Ovary (tissue), 9 donors: ENCODE data around the gene ERI3. TPM values are rescaled to one million over a fixed set of nuclear protein-coding genes. Genes with fewer than 3 reads are reported as not detected.

Source experiments
- DNase-seq, 5 donors: peaks; one replicate each; pipeline ENCODE4 v3.0.0-alpha.2; 2019 to 2020
- H3K27ac ChIP-seq, 2 donors: fragments of 200-600 bp; one replicate each; pipeline versions ENCODE4 v1.5.1 to v1.8.0; 2019 to 2022
- H3K27me3 ChIP-seq: fragments of 200-600 bp; one replicate; pipeline ENCODE4 v1.8.0; 2022
- H3K36me3 ChIP-seq: fragments of 200-600 bp; sonication (generic); one replicate; pipeline ENCODE4 v1.5.1; 2019
- H3K4me1 ChIP-seq: one replicate; pipeline ENCODE4 v1.8.1; 2013; ENCODE audit warnings: mild to moderate bottlenecking, moderate library complexity; ENCODE audit not compliant: insufficient read depth
- H3K4me3 ChIP-seq: fragments of 200-600 bp; sonication (generic); one replicate; pipeline ENCODE4 v1.5.1; 2017
- H3K9me3 ChIP-seq, 2 donors: fragments of 200-600 bp in 1 of 2; sonication (generic) in 1 of 2; one replicate each; pipeline versions ENCODE4 v1.5.1 to v1.8.1; 2013 to 2019; ENCODE audit warnings: mild to moderate bottlenecking in 1 of 2, moderate library complexity in 1 of 2
- EP300 ChIP-seq: sonication (generic); formaldehyde crosslinking; IDR thresholded peaks from one replicate; pipeline ENCODE4 v1.6.1; 2017; ENCODE audit warnings: antibody characterized with exemption
- POLR2A ChIP-seq: fragments of 450-650 bp; IDR thresholded peaks from one replicate; pipeline ENCODE4 v1.6.1; 2017; ENCODE audit warnings: antibody characterized with exemption, mild to moderate bottlenecking, moderate library complexity
- WGBS, 3 donors: extraction: QIAGEN DNeasy Blood & Tissue Kit in 1 of 3; methylation state at CpG; one replicate each; pipeline versions ENCODE4 v1.1.5 to v1.1.7; 2013 to 2017; 5-methylcytosine and 5-hydroxymethylcytosine counted together
- intact Hi-C, 4 donors: fragments of 100-400 bp; cut with DNase I; formaldehyde crosslinking; loops; one replicate each; pipeline versions ENCODE4 v1.11.0 to v1.15.1; 2022 to 2023
- polyA plus RNA-seq, 2 donors: library from polyadenylated mRNA; stranded (reverse); fragments of 200-250 nt in 1 of 2; fragments of 350-450 nt in 1 of 2; fragmentation: Illumina TruSeq in 1 of 2; extraction: RNeasy Lipid Tissue Mini Kit (QIAGEN cat#74804) in 1 of 2; gene quantifications; one replicate each; pipeline ENCODE4 v1.2.3, GENCODE V29; 2013 to 2014
- total RNA-seq, 7 donors: library from RNA; depleted of rRNA in 2 of 7; stranded (reverse); fragments of >200 nt in 2 of 7; fragmentation: NEBNext Ultra II Directional in 3 of 7; extraction: Animal tissue kit (Norgen Biotek cat#: 25700) in 3 of 7; gene quantifications; one replicate each; pipeline versions ENCODE4 v1.1.0 to v1.2.4, GENCODE V29; 2016 to 2023
- TF ChIP-seq, protein P1 (sequence below), 3 donors: fragments of 450-650 bp in 2 of 3; fragments of 200-600 bp in 1 of 3; IDR thresholded peaks; one replicate each; pipeline versions ENCODE4 v1.5.1 to v1.8.0; 2016 to 2022; ENCODE audit warnings: antibody characterized with exemption in 3 of 3, mild to moderate bottlenecking in 1 of 3
- donor health status: DM: no; HTN: no; CAD: no; lungs with moderate emphysema.
- donor health status: DM: no; HTN: no; CAD: no.
- donor health status: Bipolar disorder and iron deficiency.
- donor health status: DM: yes; HTN: yes; CAD: no.
- donor health status: DM: no; HTN: no; CAD: no.
- donor health status: DM: yes; HTN: yes; CAD: no.

The ERI3 gene
- total and polyA plus RNA-seq, 9 donors = 35.4 to 67.0 (median 48.9) TPM

GRCh38 chr1:44230796-44231195 is 124.3 kb downstream of the ERI3 start:
- no peaks in the 10 kb centered on the region for H3K4me1 ChIP-seq
- DNase-seq = no peak
- no peaks in the 10 kb centered on the region for H3K9me3 ChIP-seq
- no peaks in the 10 kb centered on the region for H3K36me3 ChIP-seq
- H3K27ac ChIP-seq = no peak overlapping the region
- no peak overlapping the region for H3K4me3 ChIP-seq
- intact Hi-C loops = no loop called here
- H3K27me3 ChIP-seq = no peaks in the 10 kb centered on the region
- WGBS, 3 donors = 87 to 91% (median 88%) methylated on average over 3 of the region's 3 CpGs
- TF ChIP-seq EP300 = no peak
- TF ChIP-seq POLR2A = no peak
- TF ChIP-seq, protein P1, sequence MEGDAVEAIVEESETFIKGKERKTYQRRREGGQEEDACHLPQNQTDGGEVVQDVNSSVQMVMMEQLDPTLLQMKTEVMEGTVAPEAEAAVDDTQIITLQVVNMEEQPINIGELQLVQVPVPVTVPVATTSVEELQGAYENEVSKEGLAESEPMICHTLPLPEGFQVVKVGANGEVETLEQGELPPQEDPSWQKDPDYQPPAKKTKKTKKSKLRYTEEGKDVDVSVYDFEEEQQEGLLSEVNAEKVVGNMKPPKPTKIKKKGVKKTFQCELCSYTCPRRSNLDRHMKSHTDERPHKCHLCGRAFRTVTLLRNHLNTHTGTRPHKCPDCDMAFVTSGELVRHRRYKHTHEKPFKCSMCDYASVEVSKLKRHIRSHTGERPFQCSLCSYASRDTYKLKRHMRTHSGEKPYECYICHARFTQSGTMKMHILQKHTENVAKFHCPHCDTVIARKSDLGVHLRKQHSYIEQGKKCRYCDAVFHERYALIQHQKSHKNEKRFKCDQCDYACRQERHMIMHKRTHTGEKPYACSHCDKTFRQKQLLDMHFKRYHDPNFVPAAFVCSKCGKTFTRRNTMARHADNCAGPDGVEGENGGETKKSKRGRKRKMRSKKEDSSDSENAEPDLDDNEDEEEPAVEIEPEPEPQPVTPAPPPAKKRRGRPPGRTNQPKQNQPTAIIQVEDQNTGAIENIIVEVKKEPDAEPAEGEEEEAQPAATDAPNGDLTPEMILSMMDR (IDR thresholded peaks at IDR 0.05) = no peak

DNA sequence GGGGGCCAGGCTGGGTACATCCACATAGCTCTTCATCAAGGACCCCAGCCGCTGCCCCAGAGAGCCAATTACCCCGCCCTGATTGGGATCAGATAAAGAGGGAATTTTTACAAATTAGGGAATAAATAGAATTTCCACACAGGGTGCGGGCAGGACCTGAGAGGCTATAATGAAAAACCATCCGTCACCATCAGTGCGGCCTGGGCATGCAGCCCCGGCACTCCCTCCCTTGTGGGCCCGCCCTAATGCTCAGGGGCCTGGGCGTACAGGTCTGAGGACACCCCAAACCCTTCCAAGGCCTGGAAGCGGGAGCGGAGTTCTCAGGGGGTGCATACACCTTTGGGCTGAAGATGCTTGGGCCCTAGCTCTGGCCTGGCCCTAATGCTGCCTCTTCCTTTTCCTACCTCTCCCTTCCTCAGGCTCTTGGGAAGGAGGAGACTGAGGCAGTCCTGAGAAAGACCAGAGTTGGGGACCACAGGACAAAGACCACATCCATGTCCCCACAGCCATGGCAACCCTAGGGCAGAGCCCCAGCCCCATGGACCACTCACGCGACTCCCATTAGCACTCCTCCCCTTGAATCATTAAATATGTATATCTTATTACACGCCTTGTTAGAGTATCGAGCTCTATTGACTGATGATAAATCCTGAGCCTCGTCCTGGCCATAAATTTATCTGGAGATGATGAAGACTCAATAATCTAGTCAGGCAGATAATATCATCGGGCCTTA is 125.5 kb downstream of the ERI3 start:
- WGBS, 3 donors = 95 to 96% (median 96%) methylated on average over 16 of the region's 16 CpGs
- Histone ChIP-seq H3K4me3 (no peak overlapping the region), H3K36me3 (no peaks in the 10 kb centered on the region), H3K27me3 (no peaks in the 10 kb centered on the region), H3K27ac (no peak overlapping the region), H3K4me1 (no peaks in the 10 kb centered on the region), H3K9me3 (no peaks in the 10 kb centered on the region)
- intact Hi-C loops = loop anchor here in 1 of 4 donors (10.0 kb wide), 1 partner anchor 365 kb away; no protein-coding TSS in a partner anchor
- TF ChIP-seq POLR2A (no peak), EP300 (no peak)
- TF ChIP-seq, protein P1 (IDR thresholded peaks at IDR 0.05) = no peak
- no peak for DNase-seq

GRCh38 chr1:44228218-44228617 is 126.8 kb downstream of the ERI3 start:
- DNase-seq = no peak
- H3K4me3 ChIP-seq = no peak overlapping the region
- intact Hi-C loops = loop anchor here in 1 of 4 donors (10.0 kb wide), 1 partner anchor 367 kb away; no protein-coding TSS in a partner anchor
- H3K9me3 ChIP-seq = no peaks in the 10 kb centered on the region
- no peaks in the 10 kb centered on the region for H3K27me3 ChIP-seq
- no peak for TF ChIP-seq EP300
- TF ChIP-seq POLR2A = no peak
- TF ChIP-seq, protein P1 (IDR thresholded peaks at IDR 0.05) = no peak
- H3K4me1 ChIP-seq = no peaks in the 10 kb centered on the region
- H3K27ac ChIP-seq = no peak overlapping the region
- H3K36me3 ChIP-seq = no peaks in the 10 kb centered on the region
- 94 to 96% (median 95%) methylated on average over 13 of the region's 13 CpGs for WGBS, 3 donors

DNA sequence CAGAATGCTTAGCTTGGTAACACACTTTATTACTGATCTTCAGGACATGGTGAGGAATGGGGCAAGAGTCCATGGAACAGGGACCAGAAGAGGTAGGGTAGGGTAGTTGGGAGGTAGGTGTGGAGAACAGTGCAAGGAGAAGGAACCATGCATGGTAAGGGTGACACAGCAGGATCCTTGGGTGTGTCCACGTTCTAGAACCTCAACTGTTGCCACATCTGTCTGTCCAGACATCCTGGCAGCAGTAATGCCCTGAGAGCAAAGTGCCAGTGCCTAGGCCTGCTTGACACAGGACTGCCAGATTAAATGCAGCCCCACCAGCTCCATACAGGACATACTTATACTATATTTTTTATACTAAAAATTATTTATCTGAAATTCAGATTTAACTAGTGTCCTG is 127.8 kb downstream of the ERI3 start:
- Histone ChIP-seq H3K9me3 (no peaks in the 10 kb centered on the region), H3K36me3 (no peaks in the 10 kb centered on the region), H3K4me1 (no peaks in the 10 kb centered on the region), H3K27ac (no peak overlapping the region), H3K4me3 (no peak overlapping the region), H3K27me3 (no peaks in the 10 kb centered on the region)
- no peak for DNase-seq
- 81 to 94% (median 92%) methylated on average over 1 of the region's 1 CpG for WGBS, 3 donors
- intact Hi-C loops = loop anchor here in 1 of 4 donors (10.0 kb wide), 1 partner anchor 368 kb away; no protein-coding TSS in a partner anchor
- TF ChIP-seq EP300 (no peak), POLR2A (no peak)
- TF ChIP-seq, protein P1 (IDR thresholded peaks at IDR 0.05) = no peak
